ENCODE data around the gene GDE1. TPM values are rescaled to one million over a fixed set of nuclear protein-coding genes. Genes with fewer than 3 reads are reported as not detected.

GDE1 gene
- total and polyA plus RNA-seq, 9 of the 15 experiments (the other 6 are each of a cell fraction or from before 2014, with no cell fraction given), result 18.8 to 40.5 (median 22.3) TPM

DNA sequence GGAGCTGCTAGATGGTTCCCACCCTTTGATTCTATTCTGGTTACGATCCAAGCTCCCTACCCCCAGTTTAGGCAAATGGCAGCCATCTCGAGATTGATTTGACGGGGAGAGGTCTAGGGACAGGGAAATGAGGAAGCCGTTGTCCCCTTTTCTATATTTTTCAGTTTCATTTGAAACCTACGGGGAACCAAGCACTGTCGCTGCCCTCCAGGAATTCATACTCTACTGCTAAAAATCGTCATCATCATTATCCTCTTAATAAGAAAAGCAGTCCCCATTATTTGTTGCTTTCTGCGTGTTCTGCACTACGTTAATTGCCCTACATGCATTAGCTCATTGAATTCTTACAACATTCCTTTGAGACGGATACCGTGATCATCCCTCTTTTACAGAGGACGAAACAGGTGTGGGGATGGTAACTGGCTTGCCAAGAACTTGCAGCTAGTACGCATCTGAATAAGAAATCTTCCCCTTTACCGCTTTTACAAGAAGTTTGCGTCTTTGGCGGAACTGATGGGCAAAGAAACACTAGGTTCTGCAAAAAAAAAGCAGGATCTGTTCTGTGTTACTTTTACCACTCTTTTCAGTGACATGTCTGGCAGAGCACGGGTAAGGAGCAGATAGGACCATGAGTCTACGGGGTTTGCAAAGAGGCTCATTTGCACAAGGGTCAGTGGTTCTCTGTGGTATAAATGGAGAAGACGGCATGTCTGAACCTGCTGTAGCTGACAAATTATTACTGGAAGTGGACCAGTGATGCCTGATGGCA is 2.9 kb upstream of the GDE1 start (continued):
- TF ChIP-seq, protein P1, sequence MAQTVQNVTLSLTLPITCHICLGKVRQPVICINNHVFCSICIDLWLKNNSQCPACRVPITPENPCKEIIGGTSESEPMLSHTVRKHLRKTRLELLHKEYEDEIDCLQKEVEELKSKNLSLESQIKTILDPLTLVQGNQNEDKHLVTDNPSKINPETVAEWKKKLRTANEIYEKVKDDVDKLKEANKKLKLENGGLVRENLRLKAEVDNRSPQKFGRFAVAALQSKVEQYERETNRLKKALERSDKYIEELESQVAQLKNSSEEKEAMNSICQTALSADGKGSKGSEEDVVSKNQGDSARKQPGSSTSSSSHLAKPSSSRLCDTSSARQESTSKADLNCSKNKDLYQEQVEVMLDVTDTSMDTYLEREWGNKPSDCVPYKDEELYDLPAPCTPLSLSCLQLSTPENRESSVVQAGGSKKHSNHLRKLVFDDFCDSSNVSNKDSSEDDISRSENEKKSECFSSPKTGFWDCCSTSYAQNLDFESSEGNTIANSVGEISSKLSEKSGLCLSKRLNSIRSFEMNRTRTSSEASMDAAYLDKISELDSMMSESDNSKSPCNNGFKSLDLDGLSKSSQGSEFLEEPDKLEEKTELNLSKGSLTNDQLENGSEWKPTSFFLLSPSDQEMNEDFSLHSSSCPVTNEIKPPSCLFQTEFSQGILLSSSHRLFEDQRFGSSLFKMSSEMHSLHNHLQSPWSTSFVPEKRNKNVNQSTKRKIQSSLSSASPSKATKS (CRISPR knock-in tag; IDR thresholded peaks at IDR 0.05), result no peak
- no peak for TF ChIP-seq FOXA3 (CRISPR knock-in tag; conservative IDR thresholded peaks at IDR 0.05 in 1 of 2, IDR thresholded peaks at IDR 0.05 in 1 of 2)

DNA sequence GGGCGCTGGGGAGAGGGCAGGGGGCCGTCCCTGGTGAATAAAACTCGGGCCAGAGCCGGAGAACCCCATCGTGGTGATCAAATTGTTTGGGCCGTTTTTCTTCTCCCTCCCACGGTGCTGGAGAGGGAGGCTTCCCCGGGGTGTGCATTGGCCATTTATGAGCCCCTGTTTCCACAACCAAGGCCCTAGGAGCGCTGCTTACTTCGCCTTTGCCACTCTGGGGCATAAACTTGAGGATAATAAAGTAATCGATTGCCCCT is 2.4 kb upstream of the GDE1 start:
- BruUV-seq (replicated peaks), result no TSS peak
- ChIA-PET POLR2A (interaction anchor here (0.6 to 1.9 kb wide), 8 partner anchors 10 to 1270 kb away, joined by 3 to 7 read pairs (median 4); no protein-coding TSS in a partner anchor), CTCF (ENCODE audit: low intra/inter-chr PET ratio) (no interaction called here)
- peak overlapping the region; percentile 71 to 97 for H3K9ac ChIP-seq (ENCODE audit: insufficient read depth in 1 of 2, low read depth in 2 of 2, low read length in 2 of 2)
- peaks cover 23% of the 10 kb centered on the region for H3K36me3 ChIP-seq (ENCODE audit: control insufficient read depth, insufficient read depth, low read length)
- in situ Hi-C loops (cut with MboI), result no loop called here
- peak overlapping the region; percentile 71 for H3K27ac ChIP-seq (ENCODE audit: extremely low read depth, low read depth, low read length)
- H3K79me2 ChIP-seq (ENCODE audit: control insufficient read depth, insufficient read depth, low read length), result peaks cover 53% of the 10 kb centered on the region
- no peaks in the 10 kb centered on the region for H3K27me3 ChIP-seq (ENCODE audit: control insufficient read depth in 2 of 2, insufficient read depth in 2 of 2, low read length in 2 of 2)
- peak overlapping the region; percentile 92 for H3K4me2 ChIP-seq (ENCODE audit: insufficient read depth, low read length)
- intact Hi-C loops (cut with micrococcal nuclease), result loop anchor here (5.0 to 10.0 kb wide), 2 partner anchors 129 to 1148 kb away; no protein-coding TSS in a partner anchor
- TF ChIP-seq ZBTB8A (IDR thresholded peaks at IDR 0.05; ENCODE audit: partially characterized antibody), result no peak
- TF ChIP-seq, protein P2, sequence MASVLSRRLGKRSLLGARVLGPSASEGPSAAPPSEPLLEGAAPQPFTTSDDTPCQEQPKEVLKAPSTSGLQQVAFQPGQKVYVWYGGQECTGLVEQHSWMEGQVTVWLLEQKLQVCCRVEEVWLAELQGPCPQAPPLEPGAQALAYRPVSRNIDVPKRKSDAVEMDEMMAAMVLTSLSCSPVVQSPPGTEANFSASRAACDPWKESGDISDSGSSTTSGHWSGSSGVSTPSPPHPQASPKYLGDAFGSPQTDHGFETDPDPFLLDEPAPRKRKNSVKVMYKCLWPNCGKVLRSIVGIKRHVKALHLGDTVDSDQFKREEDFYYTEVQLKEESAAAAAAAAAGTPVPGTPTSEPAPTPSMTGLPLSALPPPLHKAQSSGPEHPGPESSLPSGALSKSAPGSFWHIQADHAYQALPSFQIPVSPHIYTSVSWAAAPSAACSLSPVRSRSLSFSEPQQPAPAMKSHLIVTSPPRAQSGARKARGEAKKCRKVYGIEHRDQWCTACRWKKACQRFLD (CRISPR knock-in tag; IDR thresholded peaks at IDR 0.05), result 0 out of 2 replicates have a peak, but pooled peaks have one; percentile 11
- TF ChIP-seq CCNT2 (IDR thresholded peaks at IDR 0.05; ENCODE audit: borderline replicate concordance, extremely low read depth, insufficient read length, low read depth, low read length), result no peak
- TF ChIP-seq RBBP5 (IDR thresholded peaks at IDR 0.05; ENCODE audit: borderline replicate concordance, insufficient read depth, low read length, poor library complexity, severe bottlenecking), result peak; percentile 57
- TF ChIP-seq, protein P3, sequence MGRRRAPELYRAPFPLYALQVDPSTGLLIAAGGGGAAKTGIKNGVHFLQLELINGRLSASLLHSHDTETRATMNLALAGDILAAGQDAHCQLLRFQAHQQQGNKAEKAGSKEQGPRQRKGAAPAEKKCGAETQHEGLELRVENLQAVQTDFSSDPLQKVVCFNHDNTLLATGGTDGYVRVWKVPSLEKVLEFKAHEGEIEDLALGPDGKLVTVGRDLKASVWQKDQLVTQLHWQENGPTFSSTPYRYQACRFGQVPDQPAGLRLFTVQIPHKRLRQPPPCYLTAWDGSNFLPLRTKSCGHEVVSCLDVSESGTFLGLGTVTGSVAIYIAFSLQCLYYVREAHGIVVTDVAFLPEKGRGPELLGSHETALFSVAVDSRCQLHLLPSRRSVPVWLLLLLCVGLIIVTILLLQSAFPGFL (CRISPR knock-in tag; IDR thresholded peaks at IDR 0.05), result no peak
- no peak for TF ChIP-seq POLR3A (IDR thresholded peaks at IDR 0.05; ENCODE audit: borderline replicate concordance, extremely low read depth, insufficient read depth, insufficient read length)
- TF ChIP-seq CBX1 (IDR thresholded peaks at IDR 0.05; ENCODE audit: low read depth), result no peak
- no peak for DNase-seq (ENCODE audit: extremely low read depth in 1 of 4, low spot score in 3 of 4)
- 0% methylated on average over 10 of the region's 11 CpGs for WGBS (ENCODE audit: insufficient coverage, low coverage, missing lambda C conversion rate)
- peak overlapping the region; percentile 93 for H2AFZ ChIP-seq (ENCODE audit: low read depth, low read length)
- peaks cover 27 to 31% of the 10 kb centered on the region in 2 experiments; a peak in 4 of 5 replicates for H3K4me1 ChIP-seq (replicated peaks in 1 of 2; ENCODE audit: control insufficient read depth in 2 of 2, insufficient read depth in 2 of 2, low read length in 2 of 2)
- H3K9me1 ChIP-seq (ENCODE audit: control insufficient read depth, insufficient read depth, low read length), result no peaks in the 10 kb centered on the region
- peak; percentile 6 for ATAC-seq
- no peaks in the 10 kb centered on the region for H4K20me1 ChIP-seq (replicated peaks; ENCODE audit: control insufficient read depth, insufficient read depth, low read length)
- no peaks in the 10 kb centered on the region for H3K9me3 ChIP-seq (replicated peaks; ENCODE audit: control insufficient read depth, insufficient read depth, low read depth, low read length)
- H3K4me3 ChIP-seq, result peak overlapping the region; percentile 92
- FAIRE-seq, result no peak
